GM23338 (cell line): ENCODE results near the gene LRP10. TPM values are rescaled to one million over a fixed set of nuclear protein-coding genes. Genes with fewer than 3 reads are reported as not detected.

Experiments
- ATAC-seq: fragments of 200-7000 bp; cut with Tn5 transposase; 3 replicates; pipeline ENCODE4 v1.9.1; 2020
- DNase-seq: peaks from one replicate; pipeline ENCODE4 v3.0.0-alpha.2; 2015; ENCODE audit warnings: low spot score
- H2AFZ ChIP-seq: fragments of 200-600 bp; sonication (generic); 2 replicates; pipeline ENCODE4 v1.8.0; 2016; ENCODE audit warnings: antibody characterized with exemption, mild to moderate bottlenecking, moderate library complexity
- H3F3A ChIP-seq: fragments of 200-600 bp; sonication (generic); replicated peaks from 2 replicates; pipeline ENCODE4 v1.8.0; 2017; ENCODE audit warnings: antibody characterized with exemption, mixed run types, low read depth
- H3K27ac ChIP-seq: fragments of 200-600 bp; sonication (generic); 2 replicates; pipeline ENCODE4 v1.6.1; 2016; ENCODE audit warnings: low read depth
- H3K27me3 ChIP-seq: fragments of 200-600 bp; sonication (generic); 2 replicates; pipeline ENCODE4 v1.8.0; 2016; ENCODE audit warnings: mild to moderate bottlenecking, mixed run types, moderate library complexity; ENCODE audit not compliant: insufficient read depth
- H3K36me3 ChIP-seq: fragments of 200-600 bp; sonication (generic); 2 replicates; pipeline ENCODE4 v1.8.0; 2016; ENCODE audit warnings: mild to moderate bottlenecking; ENCODE audit not compliant: insufficient read depth
- H3K4me1 ChIP-seq: fragments of 200-600 bp; sonication (generic); 2 replicates; pipeline ENCODE4 v1.8.0; 2016; ENCODE audit warnings: mild to moderate bottlenecking, moderate library complexity; ENCODE audit not compliant: insufficient read depth
- H3K4me2 ChIP-seq: fragments of 200-600 bp; sonication (generic); 2 replicates; pipeline ENCODE4 v1.7.1; 2017; ENCODE audit warnings: mixed run types
- H3K4me3 ChIP-seq: fragments of 200-600 bp; sonication (generic); 2 replicates; pipeline ENCODE4 v1.6.1; 2016; ENCODE audit warnings: mixed run types
- H3K79me2 ChIP-seq: fragments of 200-600 bp; sonication (generic); replicated peaks from 2 replicates; pipeline ENCODE4 v1.8.0; 2017; ENCODE audit warnings: mild to moderate bottlenecking; ENCODE audit not compliant: insufficient read depth
- H3K9me2 ChIP-seq: fragments of 200-600 bp; sonication (generic); 2 replicates; pipeline ENCODE4 v1.8.0; 2017; ENCODE audit not compliant: insufficient read depth
- H4K20me1 ChIP-seq: fragments of 200-600 bp; sonication (generic); replicated peaks from 2 replicates; pipeline ENCODE4 v1.8.0; 2017; ENCODE audit warnings: mild to moderate bottlenecking; ENCODE audit not compliant: insufficient read depth
- H3K27ac Mint-ChIP-seq: 2 replicates; pipeline ENCODE4 v1.8.0; 2020; ENCODE audit warnings: inconsistent platforms, mild to moderate bottlenecking, moderate library complexity, mixed read lengths
- H3K27me3 Mint-ChIP-seq: 3 replicates; pipeline ENCODE4 v1.8.0; 2022; ENCODE audit warnings: low read depth, mild to moderate bottlenecking, moderate library complexity, mixed read lengths, inconsistent platforms; ENCODE audit not compliant: insufficient read depth, poor library complexity
- H3K36me3 Mint-ChIP-seq: 3 replicates; pipeline ENCODE4 v1.8.0; 2021; ENCODE audit warnings: low read depth, mild to moderate bottlenecking, inconsistent platforms, moderate library complexity, mixed read lengths
- H3K4me1 Mint-ChIP-seq: 3 replicates; pipeline ENCODE4 v1.8.0; 2020; ENCODE audit warnings: mild to moderate bottlenecking, inconsistent platforms, mixed read lengths
- H3K4me3 Mint-ChIP-seq: 3 replicates; pipeline ENCODE4 v1.8.0; 2021; ENCODE audit warnings: moderate library complexity, mild to moderate bottlenecking, inconsistent platforms, mixed read lengths
- H3K9me3 Mint-ChIP-seq: 3 replicates; pipeline ENCODE4 v1.8.0; 2020; ENCODE audit warnings: moderate library complexity, mild to moderate bottlenecking, inconsistent platforms, mixed read lengths
- CREB1 ChIP-seq: fragments of 250-450 bp; sonication (Bioruptor Pico); IDR thresholded peaks from 2 replicates; pipeline ENCODE4 v1.5.0; 2020; ENCODE audit warnings: low read depth, mild to moderate bottlenecking, moderate library complexity
- EZH2 ChIP-seq: fragments of 200-600 bp; sonication (generic); IDR thresholded peaks from one replicate; pipeline ENCODE4 v1.8.0; 2017; ENCODE audit warnings: antibody characterized with exemption, mild to moderate bottlenecking, low read depth; ENCODE audit not compliant: unreplicated experiment
- EZH2phosphoT487 ChIP-seq: fragments of 200-600 bp; sonication (generic); IDR thresholded peaks from one replicate; pipeline ENCODE4 v1.8.1; 2018; ENCODE audit warnings: antibody characterized with exemption; ENCODE audit not compliant: unreplicated experiment
- JUNB ChIP-seq: IDR thresholded peaks from one replicate; pipeline ENCODE4 v1.6.1; 2016; ENCODE audit warnings: antibody characterized with exemption; ENCODE audit not compliant: unreplicated experiment
- NANOG ChIP-seq: IDR thresholded peaks from 2 replicates; pipeline ENCODE4 v1.6.1; 2016; ENCODE audit warnings: antibody characterized with exemption, borderline replicate concordance
- POLR2AphosphoS5 ChIP-seq: IDR thresholded peaks from 2 replicates; pipeline ENCODE4 v1.6.1; 2016; ENCODE audit warnings: antibody characterized with exemption, low read depth
- STAT1 ChIP-seq: IDR thresholded peaks from one replicate; pipeline ENCODE4 v1.6.1; 2016; ENCODE audit warnings: antibody characterized with exemption; ENCODE audit not compliant: unreplicated experiment
- ZNF114 ChIP-seq: fragments of 250-450 bp; sonication (Bioruptor Pico); IDR thresholded peaks from 2 replicates; pipeline ENCODE4 v1.5.0; 2020; ENCODE audit warnings: mild to moderate bottlenecking, moderate library complexity
- ZNF331 ChIP-seq: fragments of 250-450 bp; sonication (Bioruptor Pico); IDR thresholded peaks from 2 replicates; pipeline ENCODE4 v1.5.0; 2020; ENCODE audit warnings: low read depth, mild to moderate bottlenecking, moderate library complexity
- polyA plus RNA-seq: library from polyadenylated mRNA; unstranded; fragments of >200 nt; fragmentation: Nextera tagmentation; extraction: Ambion mirVana; gene quantifications from 2 replicates; pipeline ENCODE4 v1.2.1, GENCODE V29; 2016
- total RNA-seq: library from RNA; depleted of rRNA; stranded (reverse); fragments of >200 nt; shearing (Covaris generic); gene quantifications from 2 replicates; pipeline ENCODE4 v1.2.3, GENCODE V29; 2014
- TF ChIP-seq, protein P1 (sequence below): IDR thresholded peaks from one replicate; pipeline ENCODE4 v1.6.1; 2018; ENCODE audit warnings: antibody characterized with exemption; ENCODE audit not compliant: unreplicated experiment
- TF ChIP-seq, protein P2 (sequence below): IDR thresholded peaks from 2 replicates; pipeline ENCODE4 v1.6.1; 2016; ENCODE audit warnings: antibody characterized with exemption
- TF ChIP-seq, protein P3 (sequence below): fragments of 250-450 bp; sonication (Bioruptor Pico); IDR thresholded peaks from 2 replicates; pipeline ENCODE4 v1.5.0; 2020; ENCODE audit warnings: mild to moderate bottlenecking, moderate library complexity
- TF ChIP-seq, protein P4 (sequence below), 2 experiments: fragments of 200-600 bp in 1 of 2; sonication (generic) in 1 of 2; conservative IDR thresholded peaks; 2 replicates each; pipeline versions ENCODE4 v1.5.1 to v1.6.1; 2016 to 2017; ENCODE audit warnings: antibody characterized with exemption in 2 of 2, low read depth in 2 of 2, mild to moderate bottlenecking in 2 of 2, moderate library complexity in 1 of 2

LRP10 gene
- total and polyA plus RNA-seq, 2 experiments from 2014 or later: 6.4 to 18.1 TPM

DNA sequence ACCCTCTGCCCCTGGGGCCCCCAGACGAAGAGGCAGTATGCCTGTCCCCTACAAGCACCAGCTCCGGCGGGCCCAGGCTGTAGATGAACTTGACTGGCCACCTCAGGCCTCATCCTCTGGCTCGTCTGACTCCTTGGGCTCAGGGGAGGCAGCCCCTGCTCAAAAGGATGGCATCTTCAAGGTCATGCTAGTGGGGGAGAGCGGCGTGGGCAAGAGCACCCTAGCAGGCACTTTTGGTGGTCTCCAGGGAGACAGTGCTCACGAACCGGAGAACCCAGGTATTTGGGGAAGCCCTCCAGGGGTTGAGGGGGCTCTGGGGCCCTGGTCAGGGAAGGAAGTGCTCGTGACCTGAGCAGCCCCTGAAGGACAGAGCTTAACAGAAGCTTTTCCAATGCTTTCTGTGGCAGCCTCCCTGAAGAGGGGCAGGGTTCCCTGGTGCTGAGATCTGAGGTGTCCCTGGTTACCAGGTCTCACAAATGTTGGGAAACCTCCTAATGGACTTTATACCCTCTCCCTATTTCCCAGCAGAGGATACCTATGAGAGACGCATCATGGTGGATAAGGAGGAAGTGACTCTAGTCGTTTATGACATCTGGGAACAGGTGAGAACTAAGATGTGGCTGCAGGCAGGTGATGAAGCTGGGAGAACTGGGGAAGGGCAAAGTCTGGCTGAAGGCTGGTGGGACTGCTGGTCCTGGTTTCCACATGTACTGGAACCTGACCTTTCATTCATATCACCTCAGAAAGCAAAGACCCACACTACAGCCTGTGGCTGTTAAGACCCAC lies 13.4 kb downstream of the LRP10 start:
- H3K36me3 ChIP-seq: no peaks in the 10 kb centered on the region
- no peaks in the 10 kb centered on the region for H3K79me2 ChIP-seq
- no peak overlapping the region for H2AFZ ChIP-seq
- peak overlapping the region; percentile 25; the same call in 1 of the 3 replicates for H3K4me3 Mint-ChIP-seq
- H3K9me3 Mint-ChIP-seq: no peaks in the 10 kb centered on the region; the same call in 2 of the 3 replicates
- H3K4me1 Mint-ChIP-seq: peaks cover 44% of the 10 kb centered on the region
- no peak overlapping the region for H3K27ac ChIP-seq
- TF ChIP-seq NANOG (no peak), JUNB (no peak), ZNF114 (CRISPR knock-in tag) (no peak), EZH2 (no peak), POLR2AphosphoS5 (no peak), CREB1 (CRISPR knock-in tag) (no peak), EZH2phosphoT487 (no peak), STAT1 (no peak), ZNF331 (no peak)
- TF ChIP-seq, protein P1, sequence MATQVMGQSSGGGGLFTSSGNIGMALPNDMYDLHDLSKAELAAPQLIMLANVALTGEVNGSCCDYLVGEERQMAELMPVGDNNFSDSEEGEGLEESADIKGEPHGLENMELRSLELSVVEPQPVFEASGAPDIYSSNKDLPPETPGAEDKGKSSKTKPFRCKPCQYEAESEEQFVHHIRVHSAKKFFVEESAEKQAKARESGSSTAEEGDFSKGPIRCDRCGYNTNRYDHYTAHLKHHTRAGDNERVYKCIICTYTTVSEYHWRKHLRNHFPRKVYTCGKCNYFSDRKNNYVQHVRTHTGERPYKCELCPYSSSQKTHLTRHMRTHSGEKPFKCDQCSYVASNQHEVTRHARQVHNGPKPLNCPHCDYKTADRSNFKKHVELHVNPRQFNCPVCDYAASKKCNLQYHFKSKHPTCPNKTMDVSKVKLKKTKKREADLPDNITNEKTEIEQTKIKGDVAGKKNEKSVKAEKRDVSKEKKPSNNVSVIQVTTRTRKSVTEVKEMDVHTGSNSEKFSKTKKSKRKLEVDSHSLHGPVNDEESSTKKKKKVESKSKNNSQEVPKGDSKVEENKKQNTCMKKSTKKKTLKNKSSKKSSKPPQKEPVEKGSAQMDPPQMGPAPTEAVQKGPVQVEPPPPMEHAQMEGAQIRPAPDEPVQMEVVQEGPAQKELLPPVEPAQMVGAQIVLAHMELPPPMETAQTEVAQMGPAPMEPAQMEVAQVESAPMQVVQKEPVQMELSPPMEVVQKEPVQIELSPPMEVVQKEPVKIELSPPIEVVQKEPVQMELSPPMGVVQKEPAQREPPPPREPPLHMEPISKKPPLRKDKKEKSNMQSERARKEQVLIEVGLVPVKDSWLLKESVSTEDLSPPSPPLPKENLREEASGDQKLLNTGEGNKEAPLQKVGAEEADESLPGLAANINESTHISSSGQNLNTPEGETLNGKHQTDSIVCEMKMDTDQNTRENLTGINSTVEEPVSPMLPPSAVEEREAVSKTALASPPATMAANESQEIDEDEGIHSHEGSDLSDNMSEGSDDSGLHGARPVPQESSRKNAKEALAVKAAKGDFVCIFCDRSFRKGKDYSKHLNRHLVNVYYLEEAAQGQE: no peak
- TF ChIP-seq, protein P2, sequence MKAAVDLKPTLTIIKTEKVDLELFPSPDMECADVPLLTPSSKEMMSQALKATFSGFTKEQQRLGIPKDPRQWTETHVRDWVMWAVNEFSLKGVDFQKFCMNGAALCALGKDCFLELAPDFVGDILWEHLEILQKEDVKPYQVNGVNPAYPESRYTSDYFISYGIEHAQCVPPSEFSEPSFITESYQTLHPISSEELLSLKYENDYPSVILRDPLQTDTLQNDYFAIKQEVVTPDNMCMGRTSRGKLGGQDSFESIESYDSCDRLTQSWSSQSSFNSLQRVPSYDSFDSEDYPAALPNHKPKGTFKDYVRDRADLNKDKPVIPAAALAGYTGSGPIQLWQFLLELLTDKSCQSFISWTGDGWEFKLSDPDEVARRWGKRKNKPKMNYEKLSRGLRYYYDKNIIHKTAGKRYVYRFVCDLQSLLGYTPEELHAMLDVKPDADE: no peak
- TF ChIP-seq, protein P3, sequence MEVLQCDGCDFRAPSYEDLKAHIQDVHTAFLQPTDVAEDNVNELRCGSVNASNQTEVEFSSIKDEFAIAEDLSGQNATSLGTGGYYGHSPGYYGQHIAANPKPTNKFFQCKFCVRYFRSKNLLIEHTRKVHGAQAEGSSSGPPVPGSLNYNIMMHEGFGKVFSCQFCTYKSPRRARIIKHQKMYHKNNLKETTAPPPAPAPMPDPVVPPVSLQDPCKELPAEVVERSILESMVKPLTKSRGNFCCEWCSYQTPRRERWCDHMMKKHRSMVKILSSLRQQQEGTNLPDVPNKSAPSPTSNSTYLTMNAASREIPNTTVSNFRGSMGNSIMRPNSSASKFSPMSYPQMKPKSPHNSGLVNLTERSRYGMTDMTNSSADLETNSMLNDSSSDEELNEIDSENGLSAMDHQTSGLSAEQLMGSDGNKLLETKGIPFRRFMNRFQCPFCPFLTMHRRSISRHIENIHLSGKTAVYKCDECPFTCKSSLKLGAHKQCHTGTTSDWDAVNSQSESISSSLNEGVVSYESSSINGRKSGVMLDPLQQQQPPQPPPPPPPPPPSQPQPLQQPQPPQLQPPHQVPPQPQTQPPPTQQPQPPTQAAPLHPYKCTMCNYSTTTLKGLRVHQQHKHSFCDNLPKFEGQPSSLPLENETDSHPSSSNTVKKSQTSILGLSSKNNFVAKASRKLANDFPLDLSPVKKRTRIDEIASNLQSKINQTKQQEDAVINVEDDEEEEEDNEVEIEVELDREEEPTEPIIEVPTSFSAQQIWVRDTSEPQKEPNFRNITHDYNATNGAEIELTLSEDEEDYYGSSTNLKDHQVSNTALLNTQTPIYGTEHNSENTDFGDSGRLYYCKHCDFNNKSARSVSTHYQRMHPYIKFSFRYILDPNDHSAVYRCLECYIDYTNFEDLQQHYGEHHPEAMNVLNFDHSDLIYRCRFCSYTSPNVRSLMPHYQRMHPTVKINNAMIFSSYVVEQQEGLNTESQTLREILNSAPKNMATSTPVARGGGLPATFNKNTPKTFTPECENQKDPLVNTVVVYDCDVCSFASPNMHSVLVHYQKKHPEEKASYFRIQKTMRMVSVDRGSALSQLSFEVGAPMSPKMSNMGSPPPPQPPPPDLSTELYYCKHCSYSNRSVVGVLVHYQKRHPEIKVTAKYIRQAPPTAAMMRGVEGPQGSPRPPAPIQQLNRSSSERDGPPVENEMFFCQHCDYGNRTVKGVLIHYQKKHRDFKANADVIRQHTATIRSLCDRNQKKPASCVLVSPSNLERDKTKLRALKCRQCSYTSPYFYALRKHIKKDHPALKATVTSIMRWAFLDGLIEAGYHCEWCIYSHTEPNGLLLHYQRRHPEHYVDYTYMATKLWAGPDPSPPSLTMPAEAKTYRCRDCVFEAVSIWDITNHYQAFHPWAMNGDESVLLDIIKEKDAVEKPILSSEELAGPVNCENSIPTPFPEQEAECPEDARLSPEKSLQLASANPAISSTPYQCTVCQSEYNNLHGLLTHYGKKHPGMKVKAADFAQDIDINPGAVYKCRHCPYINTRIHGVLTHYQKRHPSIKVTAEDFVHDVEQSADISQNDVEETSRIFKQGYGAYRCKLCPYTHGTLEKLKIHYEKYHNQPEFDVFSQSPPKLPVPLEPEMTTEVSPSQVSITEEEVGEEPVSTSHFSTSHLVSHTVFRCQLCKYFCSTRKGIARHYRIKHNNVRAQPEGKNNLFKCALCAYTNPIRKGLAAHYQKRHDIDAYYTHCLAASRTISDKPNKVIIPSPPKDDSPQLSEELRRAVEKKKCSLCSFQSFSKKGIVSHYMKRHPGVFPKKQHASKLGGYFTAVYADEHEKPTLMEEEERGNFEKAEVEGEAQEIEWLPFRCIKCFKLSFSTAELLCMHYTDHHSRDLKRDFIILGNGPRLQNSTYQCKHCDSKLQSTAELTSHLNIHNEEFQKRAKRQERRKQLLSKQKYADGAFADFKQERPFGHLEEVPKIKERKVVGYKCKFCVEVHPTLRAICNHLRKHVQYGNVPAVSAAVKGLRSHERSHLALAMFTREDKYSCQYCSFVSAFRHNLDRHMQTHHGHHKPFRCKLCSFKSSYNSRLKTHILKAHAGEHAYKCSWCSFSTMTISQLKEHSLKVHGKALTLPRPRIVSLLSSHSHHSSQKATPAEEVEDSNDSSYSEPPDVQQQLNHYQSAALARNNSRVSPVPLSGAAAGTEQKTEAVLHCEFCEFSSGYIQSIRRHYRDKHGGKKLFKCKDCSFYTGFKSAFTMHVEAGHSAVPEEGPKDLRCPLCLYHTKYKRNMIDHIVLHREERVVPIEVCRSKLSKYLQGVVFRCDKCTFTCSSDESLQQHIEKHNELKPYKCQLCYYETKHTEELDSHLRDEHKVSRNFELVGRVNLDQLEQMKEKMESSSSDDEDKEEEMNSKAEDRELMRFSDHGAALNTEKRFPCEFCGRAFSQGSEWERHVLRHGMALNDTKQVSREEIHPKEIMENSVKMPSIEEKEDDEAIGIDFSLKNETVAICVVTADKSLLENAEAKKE: no peak
- TF ChIP-seq, protein P4, sequence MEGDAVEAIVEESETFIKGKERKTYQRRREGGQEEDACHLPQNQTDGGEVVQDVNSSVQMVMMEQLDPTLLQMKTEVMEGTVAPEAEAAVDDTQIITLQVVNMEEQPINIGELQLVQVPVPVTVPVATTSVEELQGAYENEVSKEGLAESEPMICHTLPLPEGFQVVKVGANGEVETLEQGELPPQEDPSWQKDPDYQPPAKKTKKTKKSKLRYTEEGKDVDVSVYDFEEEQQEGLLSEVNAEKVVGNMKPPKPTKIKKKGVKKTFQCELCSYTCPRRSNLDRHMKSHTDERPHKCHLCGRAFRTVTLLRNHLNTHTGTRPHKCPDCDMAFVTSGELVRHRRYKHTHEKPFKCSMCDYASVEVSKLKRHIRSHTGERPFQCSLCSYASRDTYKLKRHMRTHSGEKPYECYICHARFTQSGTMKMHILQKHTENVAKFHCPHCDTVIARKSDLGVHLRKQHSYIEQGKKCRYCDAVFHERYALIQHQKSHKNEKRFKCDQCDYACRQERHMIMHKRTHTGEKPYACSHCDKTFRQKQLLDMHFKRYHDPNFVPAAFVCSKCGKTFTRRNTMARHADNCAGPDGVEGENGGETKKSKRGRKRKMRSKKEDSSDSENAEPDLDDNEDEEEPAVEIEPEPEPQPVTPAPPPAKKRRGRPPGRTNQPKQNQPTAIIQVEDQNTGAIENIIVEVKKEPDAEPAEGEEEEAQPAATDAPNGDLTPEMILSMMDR (conservative IDR thresholded peaks at IDR 0.05; ENCODE audit: low read depth in 2 of 2): no peak
- peaks cover 9% of the 10 kb centered on the region; the same call in 2 of the 3 replicates for H3K36me3 Mint-ChIP-seq
- ATAC-seq (no peak), DNase-seq (no peak)
- H4K20me1 ChIP-seq: no peaks in the 10 kb centered on the region
- H3K4me3 ChIP-seq: no peak overlapping the region
- H3K27me3 Mint-ChIP-seq: peaks cover 32% of the 10 kb centered on the region
- H3K4me2 ChIP-seq: no peak overlapping the region
- H3F3A ChIP-seq: peaks cover 8% of the 10 kb centered on the region
- no peaks in the 10 kb centered on the region for H3K9me2 ChIP-seq
- peaks cover 28% of the 10 kb centered on the region for H3K4me1 ChIP-seq
- peaks cover 17% of the 10 kb centered on the region for H3K27me3 ChIP-seq
- H3K27ac Mint-ChIP-seq: no peak overlapping the region
